Keratinocyte (primary cell): ENCODE results near the gene TRIP6.

Experiments used
- EZH2 ChIP-seq: IDR thresholded peaks from one replicate; pipeline ENCODE4 v1.6.1; 2012; ENCODE audit warnings: inconsistent platforms, mild to moderate bottlenecking, low read length, moderate library complexity
- TF ChIP-seq, protein P1 (sequence below), 3 experiments: IDR thresholded peaks in 1 of 3; conservative IDR thresholded peaks in 1 of 3; optimal IDR thresholded peaks in 1 of 3; 2 replicates in 2 of 3; 3 replicates in 1 of 3; pipeline versions ENCODE3 to v1.5.1; 2011; ENCODE audit warnings: low read length in 3 of 3, mild to moderate bottlenecking in 3 of 3, moderate library complexity in 2 of 3, control low read depth in 1 of 3, inconsistent platforms in 1 of 3; ENCODE audit not compliant: insufficient read depth in 2 of 3; ENCODE audit errors: extremely low read depth in 1 of 3

DNA sequence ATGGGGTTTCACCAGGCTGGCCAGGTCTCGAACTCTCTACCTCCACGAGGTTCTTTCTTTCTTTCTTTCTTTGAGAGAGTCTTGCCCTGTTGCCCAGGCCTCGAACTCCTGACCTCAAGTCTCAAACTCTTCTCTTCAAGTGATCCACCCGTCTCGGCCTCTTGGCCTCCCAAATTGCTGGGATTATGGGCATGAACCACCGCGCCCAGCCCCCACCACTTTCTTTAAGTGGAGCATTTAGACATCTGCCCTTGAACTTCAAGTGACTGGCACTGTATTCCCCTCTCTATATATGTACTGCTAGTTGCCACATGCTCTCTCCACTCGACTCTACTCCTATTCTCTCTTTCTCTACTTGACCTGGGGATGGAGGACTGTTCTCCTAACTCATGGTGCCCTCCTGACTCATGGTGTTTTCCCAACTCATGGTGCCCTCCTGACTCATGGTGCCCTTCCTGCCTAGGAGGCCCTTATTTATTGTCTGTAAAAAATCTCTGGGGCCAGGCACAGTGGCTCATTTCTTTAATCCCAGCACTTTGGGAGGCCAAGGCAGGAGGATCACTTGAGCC, 47.8 kb downstream of the TRIP6 start:
- TF ChIP-seq, protein P1, sequence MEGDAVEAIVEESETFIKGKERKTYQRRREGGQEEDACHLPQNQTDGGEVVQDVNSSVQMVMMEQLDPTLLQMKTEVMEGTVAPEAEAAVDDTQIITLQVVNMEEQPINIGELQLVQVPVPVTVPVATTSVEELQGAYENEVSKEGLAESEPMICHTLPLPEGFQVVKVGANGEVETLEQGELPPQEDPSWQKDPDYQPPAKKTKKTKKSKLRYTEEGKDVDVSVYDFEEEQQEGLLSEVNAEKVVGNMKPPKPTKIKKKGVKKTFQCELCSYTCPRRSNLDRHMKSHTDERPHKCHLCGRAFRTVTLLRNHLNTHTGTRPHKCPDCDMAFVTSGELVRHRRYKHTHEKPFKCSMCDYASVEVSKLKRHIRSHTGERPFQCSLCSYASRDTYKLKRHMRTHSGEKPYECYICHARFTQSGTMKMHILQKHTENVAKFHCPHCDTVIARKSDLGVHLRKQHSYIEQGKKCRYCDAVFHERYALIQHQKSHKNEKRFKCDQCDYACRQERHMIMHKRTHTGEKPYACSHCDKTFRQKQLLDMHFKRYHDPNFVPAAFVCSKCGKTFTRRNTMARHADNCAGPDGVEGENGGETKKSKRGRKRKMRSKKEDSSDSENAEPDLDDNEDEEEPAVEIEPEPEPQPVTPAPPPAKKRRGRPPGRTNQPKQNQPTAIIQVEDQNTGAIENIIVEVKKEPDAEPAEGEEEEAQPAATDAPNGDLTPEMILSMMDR (optimal IDR thresholded peaks at IDR 0.05 in 1 of 3, IDR thresholded peaks at IDR 0.05 in 1 of 3, conservative IDR thresholded peaks at IDR 0.05 in 1 of 3; ENCODE audit: extremely low read depth in 1 of 3, insufficient read depth in 2 of 3, low read length in 3 of 3): no peak
- no peak for TF ChIP-seq EZH2
